SK-N-SH (cell line): ENCODE measurements around the gene MICAL2. TPM values are rescaled to one million over a fixed set of nuclear protein-coding genes. Genes with fewer than 3 reads are reported as not detected.
A peak's percentile ranks its signal among the peaks of the same experiment; 100 is the strongest.

Experiments
- CTCF ChIA-PET: fragments of 300-600, 350-600 bp; formaldehyde crosslinking; extraction: SDS; loops from one replicate; lab custom pipeline; 2021; lab: Yijun Ruan, JAX
- POLR2A ChIA-PET: fragments of 350-600 bp; sonication (Branson Sonifier 250); formaldehyde crosslinking; extraction: SDS; loops from one replicate; lab custom pipeline; 2020; ENCODE audit warnings: antibody characterized with exemption, inconsistent platforms; lab: Yijun Ruan, JAX
- DNase-seq: peaks from one replicate; pipeline ENCODE4 v3.0.0; 2012
- H2AFZ ChIP-seq: fragments of 200-600 bp; sonication (generic); 2 replicates; pipeline ENCODE4 v1.8.1; 2016; ENCODE audit warnings: antibody characterized with exemption, mild to moderate bottlenecking, low read depth
- H3F3A ChIP-seq: fragments of 200-600 bp; sonication (generic); replicated peaks from 2 replicates; pipeline ENCODE3; 2016; ENCODE audit warnings: antibody characterized with exemption, mild to moderate bottlenecking; ENCODE audit not compliant: insufficient read depth
- H3K27ac ChIP-seq, 2 experiments: fragments of 200-500 bp in 1 of 2; fragments of 200-600 bp in 1 of 2; sonication (Bioruptor generic) in 1 of 2; sonication (generic), shearing (Covaris generic) in 1 of 2; 2 replicates each; pipeline versions ENCODE4 v1.5.1 to v1.6.1; 2014 to 2016; ENCODE audit warnings: low read depth in 2 of 2, inconsistent platforms in 1 of 2, low read length in 1 of 2, mild to moderate bottlenecking in 1 of 2, mixed read lengths in 1 of 2
- H3K27me3 ChIP-seq: fragments of 200-600 bp; sonication (generic), shearing (Covaris generic); 2 replicates; pipeline ENCODE4 v1.6.1; 2016; ENCODE audit warnings: mixed run types; ENCODE audit not compliant: insufficient read depth
- H3K36me3 ChIP-seq, 2 experiments: fragments of 200-500 bp in 1 of 2; fragments of 200-600 bp in 1 of 2; sonication (Bioruptor generic) in 1 of 2; sonication (generic) in 1 of 2; replicated peaks in 1 of 2; 2 replicates each; pipeline versions ENCODE3 to v1.5.1; 2014 to 2016; ENCODE audit warnings: low read length in 1 of 2, mild to moderate bottlenecking in 1 of 2; ENCODE audit not compliant: insufficient read depth in 2 of 2, control insufficient read depth in 1 of 2
- H3K4me1 ChIP-seq, 2 experiments: fragments of 200-500 bp in 1 of 2; fragments of 200-600 bp in 1 of 2; sonication (Bioruptor generic) in 1 of 2; sonication (generic), shearing (Covaris generic) in 1 of 2; 2 replicates each; pipeline versions ENCODE4 v1.5.1 to v1.6.1; 2014 to 2016; ENCODE audit warnings: low read depth in 1 of 2, low read length in 1 of 2, mixed run types in 1 of 2; ENCODE audit not compliant: insufficient read depth in 2 of 2, control insufficient read depth in 1 of 2
- H3K4me2 ChIP-seq: fragments of 200-600 bp; sonication (generic), shearing (Covaris generic); 2 replicates; pipeline ENCODE4 v1.6.1; 2017; ENCODE audit warnings: mixed run types
- H3K4me3 ChIP-seq, 2 experiments: fragments of 200-500 bp in 1 of 2; fragments of 200-600 bp in 1 of 2; sonication (Bioruptor generic) in 1 of 2; sonication (generic), shearing (Covaris generic) in 1 of 2; 2 replicates each; pipeline versions ENCODE4 v1.5.1 to v1.8.1; 2014 to 2016; ENCODE audit warnings: low read depth in 2 of 2, inconsistent platforms in 1 of 2, low read length in 1 of 2, mild to moderate bottlenecking in 1 of 2, mixed read lengths in 1 of 2, moderate library complexity in 1 of 2
- H3K79me2 ChIP-seq: fragments of 200-600 bp; sonication (generic); 2 replicates; pipeline ENCODE4 v1.8.1; 2017; ENCODE audit warnings: mild to moderate bottlenecking; ENCODE audit not compliant: insufficient read depth
- H3K9ac ChIP-seq: fragments of 200-600 bp; sonication (generic); 2 replicates; pipeline ENCODE4 v1.6.1; 2017; ENCODE audit warnings: mixed run types
- H3K9me2 ChIP-seq: fragments of 200-600 bp; sonication (generic); 2 replicates; pipeline ENCODE4 v1.6.1; 2017; ENCODE audit warnings: mixed run types
- H3K9me3 ChIP-seq: fragments of 200-600 bp; sonication (generic); 2 replicates; pipeline ENCODE4 v1.6.1; 2017; ENCODE audit warnings: mixed run types, mild to moderate bottlenecking, moderate library complexity
- H4K20me1 ChIP-seq: fragments of 200-600 bp; sonication (generic); 2 replicates; pipeline ENCODE4 v1.6.1; 2017; ENCODE audit warnings: mild to moderate bottlenecking, mixed run types; ENCODE audit not compliant: insufficient read depth
- EP300 ChIP-seq, 2 experiments: IDR thresholded peaks; 2 replicates each; pipeline versions ENCODE4 v1.4.0 to v1.6.1; 2012; ENCODE audit warnings: borderline replicate concordance in 1 of 2, low read depth in 1 of 2, low read length in 1 of 2
- FOSL2 ChIP-seq: IDR thresholded peaks from 2 replicates; pipeline ENCODE4 v1.4.0; 2012; ENCODE audit warnings: low read depth, mild to moderate bottlenecking, moderate library complexity, borderline replicate concordance
- FOXJ3 ChIP-seq: sonication (generic); formaldehyde crosslinking; IDR thresholded peaks from 2 replicates; pipeline ENCODE4 v1.5.1; 2020; ENCODE audit warnings: mild to moderate bottlenecking, missing genetic modification reagents
- FOXM1 ChIP-seq: IDR thresholded peaks from 2 replicates; pipeline ENCODE4 v1.4.0; 2012; ENCODE audit warnings: low read depth, mild to moderate bottlenecking
- GATA2 ChIP-seq: sonication (generic); formaldehyde crosslinking; IDR thresholded peaks from 2 replicates; pipeline ENCODE4 v1.5.0; 2020; ENCODE audit warnings: mild to moderate bottlenecking, missing genetic modification reagents
- JUND ChIP-seq: IDR thresholded peaks from 2 replicates; pipeline ENCODE4 v1.4.0; 2012
- MAX ChIP-seq: IDR thresholded peaks from 2 replicates; pipeline ENCODE4 v1.4.0; 2012; ENCODE audit warnings: low read depth
- REST ChIP-seq: IDR thresholded peaks from 2 replicates; pipeline ENCODE4 v1.6.1; 2012; ENCODE audit warnings: mild to moderate bottlenecking, low read depth, low read length, moderate library complexity
- RXRA ChIP-seq: IDR thresholded peaks from 2 replicates; pipeline ENCODE4 v1.4.0; 2012; ENCODE audit warnings: low read depth, mild to moderate bottlenecking, borderline replicate concordance
- SIN3A ChIP-seq: IDR thresholded peaks from 2 replicates; pipeline ENCODE4 v1.6.1; 2012; ENCODE audit warnings: low read depth, mild to moderate bottlenecking, low read length, moderate library complexity, borderline replicate concordance
- USF2 ChIP-seq: fragments of 150-350 bp; IDR thresholded peaks from 2 replicates; pipeline ENCODE4 v1.6.1; 2017; ENCODE audit warnings: antibody characterized with exemption, low read length, low read depth, borderline replicate concordance
- WGBS: methylation state at CpG from one replicate; pipeline ENCODE4 v1.1.6; 2017; ENCODE audit warnings: low lambda C conversion rate; 5-methylcytosine and 5-hydroxymethylcytosine counted together
- polyA plus RNA-seq, 3 experiments: library from polyadenylated mRNA; depleted of rRNA; stranded (reverse); fragments of >200 nt; gene quantifications; 2 replicates each; pipeline ENCODE4 v1.2.3, GENCODE V29; 2012

MICAL2 gene
- polyA plus RNA-seq, 1 of the 3 experiments (the other 2 are of a cell fraction): 54.6 TPM

GRCh38 chr11:12187399-12187798, 77.0 kb downstream of the MICAL2 start:
- DNase-seq: no peak
- POLR2A ChIA-PET: no interaction called here
- Histone ChIP-seq H3K9me2 (no peaks in the 10 kb centered on the region), H4K20me1 (no peaks in the 10 kb centered on the region), H3K27ac (peak overlapping the region in 1 of 2 experiments; percentile 65; a peak in 2 of 4 replicates), H3K79me2 (peaks cover 88% of the 10 kb centered on the region), H3K4me1 (peaks cover 12 to 28% of the 10 kb centered on the region in 2 experiments), H3K4me3 (no peak overlapping the region), H3K4me2 (no peak overlapping the region), H3K9me3 (no peaks in the 10 kb centered on the region), H2AFZ (no peak overlapping the region), H3K9ac (peak overlapping the region; percentile 35; the same call in 1 of the 2 replicates), H3K36me3 (peaks cover 0 to 38% of the 10 kb centered on the region in 2 experiments), H3F3A (peaks cover 23% of the 10 kb centered on the region), H3K27me3 (no peaks in the 10 kb centered on the region)
- CTCF ChIA-PET: interaction anchor here (0.6 to 2.3 kb wide), 2 partner anchors 12 to 1665 kb away, joined by 3 to 6 read pairs; no protein-coding TSS in a partner anchor
- TF ChIP-seq USF2 (no peak), FOSL2 (no peak), FOXM1 (no peak), RXRA (no peak), REST (no peak), JUND (no peak), FOXJ3 (CRISPR knock-in tag) (no peak), MAX (no peak), SIN3A (no peak), GATA2 (CRISPR knock-in tag) (no peak), EP300 (IDR thresholded peaks at IDR 0.05; ENCODE audit: borderline replicate concordance in 1 of 2, low read depth in 1 of 2, low read length in 1 of 2) (no peak)
- 76% methylated on average over 5 of the region's 8 CpGs for WGBS
